GM23248 (cell line): ENCODE results near the gene TMEM37. TPM values are rescaled to one million over a fixed set of nuclear protein-coding genes. Genes with fewer than 3 reads are reported as not detected.

ENCODE experiments used
- DNase-seq: peaks from one replicate; pipeline ENCODE4 v3.0.0-alpha.2; 2015
- H2AFZ ChIP-seq: fragments of 200-600 bp; sonication (generic); 2 replicates; pipeline ENCODE4 v1.6.1; 2016; ENCODE audit warnings: antibody characterized with exemption
- H3F3A ChIP-seq: fragments of 200-600 bp; sonication (generic); 2 replicates; pipeline ENCODE4 v1.6.1; 2016; ENCODE audit warnings: mild to moderate bottlenecking, antibody characterized with exemption, mixed run types; ENCODE audit not compliant: insufficient read depth
- H3K27ac ChIP-seq: fragments of 200-600 bp; sonication (generic); 2 replicates; pipeline ENCODE4 v1.5.1; 2016; ENCODE audit warnings: mild to moderate bottlenecking
- H3K27me3 ChIP-seq: fragments of 200-600 bp; sonication (generic); replicated peaks from 2 replicates; pipeline ENCODE4 v1.6.1; 2016; ENCODE audit warnings: mild to moderate bottlenecking; ENCODE audit not compliant: insufficient read depth
- H3K36me3 ChIP-seq: fragments of 200-600 bp; sonication (generic); 2 replicates; pipeline ENCODE4 v1.6.1; 2016; ENCODE audit warnings: low read depth, mild to moderate bottlenecking
- H3K4me1 ChIP-seq: fragments of 200-600 bp; sonication (generic); 2 replicates; pipeline ENCODE4 v1.6.1; 2016; ENCODE audit warnings: mild to moderate bottlenecking; ENCODE audit not compliant: insufficient read depth
- H3K4me2 ChIP-seq: fragments of 200-600 bp; sonication (generic); one replicate; pipeline ENCODE4 v1.6.1; 2016; ENCODE audit warnings: mild to moderate bottlenecking; ENCODE audit not compliant: unreplicated experiment
- H3K4me3 ChIP-seq: fragments of 200-600 bp; sonication (generic); 2 replicates; pipeline ENCODE4 v1.5.1; 2016; ENCODE audit warnings: mild to moderate bottlenecking
- H3K79me2 ChIP-seq: fragments of 200-600 bp; sonication (generic); 2 replicates; pipeline ENCODE4 v1.6.1; 2016; ENCODE audit warnings: mild to moderate bottlenecking; ENCODE audit not compliant: insufficient read depth
- H3K9ac ChIP-seq: fragments of 200-600 bp; sonication (generic); 2 replicates; pipeline ENCODE4 v1.6.1; 2016; ENCODE audit warnings: mild to moderate bottlenecking
- H3K9me2 ChIP-seq: fragments of 200-600 bp; sonication (generic); 2 replicates; pipeline ENCODE4 v1.6.1; 2016; ENCODE audit warnings: mixed run types, mild to moderate bottlenecking, moderate library complexity; ENCODE audit not compliant: insufficient read depth
- H3K9me3 ChIP-seq: fragments of 200-600 bp; sonication (generic); one replicate; pipeline ENCODE4 v1.6.1; 2017; ENCODE audit warnings: low read depth
- H4K20me1 ChIP-seq: fragments of 200-600 bp; sonication (generic); 2 replicates; pipeline ENCODE4 v1.6.0; 2016; ENCODE audit not compliant: insufficient read depth
- EZH2 ChIP-seq: fragments of 200-600 bp; sonication (generic); IDR thresholded peaks from 2 replicates; pipeline ENCODE4 v1.6.1; 2018; ENCODE audit warnings: antibody characterized with exemption, mild to moderate bottlenecking; ENCODE audit not compliant: insufficient read depth, poor library complexity, severe bottlenecking
- EZH2phosphoT487 ChIP-seq: fragments of 200-600 bp; sonication (generic); IDR thresholded peaks from 2 replicates; pipeline ENCODE4 v1.6.1; 2018; ENCODE audit warnings: antibody characterized with exemption, moderate library complexity, mild to moderate bottlenecking, low read depth; ENCODE audit not compliant: insufficient read depth
- WGBS, 2 experiments: methylation state at CpG; one replicate each; pipeline ENCODE4 v1.1.6; 2015 to 2017; ENCODE audit warnings: low lambda C conversion rate in 2 of 2, low coverage in 1 of 2; ENCODE audit errors: missing lambda C conversion rate in 2 of 2; 5-methylcytosine and 5-hydroxymethylcytosine counted together
- in situ Hi-C: fragments of 300-500 bp; cut with MboI; formaldehyde crosslinking; loops from 2 replicates; pipeline ENCODE4 v1.15.0; 2020
- polyA plus RNA-seq: library from polyadenylated mRNA; unstranded; fragments of >200 nt; fragmentation: Nextera tagmentation; extraction: Ambion mirVana; gene quantifications from 2 replicates; pipeline ENCODE4 v1.2.1, GENCODE V29; 2016
- total RNA-seq: library from RNA; depleted of rRNA; stranded (reverse); fragments of >200 nt; shearing (Covaris generic); gene quantifications from 2 replicates; pipeline ENCODE4 v1.2.3, GENCODE V29; 2014

Gene TMEM37
- total and polyA plus RNA-seq, 2 experiments from 2014 or later = 0.53 TPM; not detected in 1

DNA sequence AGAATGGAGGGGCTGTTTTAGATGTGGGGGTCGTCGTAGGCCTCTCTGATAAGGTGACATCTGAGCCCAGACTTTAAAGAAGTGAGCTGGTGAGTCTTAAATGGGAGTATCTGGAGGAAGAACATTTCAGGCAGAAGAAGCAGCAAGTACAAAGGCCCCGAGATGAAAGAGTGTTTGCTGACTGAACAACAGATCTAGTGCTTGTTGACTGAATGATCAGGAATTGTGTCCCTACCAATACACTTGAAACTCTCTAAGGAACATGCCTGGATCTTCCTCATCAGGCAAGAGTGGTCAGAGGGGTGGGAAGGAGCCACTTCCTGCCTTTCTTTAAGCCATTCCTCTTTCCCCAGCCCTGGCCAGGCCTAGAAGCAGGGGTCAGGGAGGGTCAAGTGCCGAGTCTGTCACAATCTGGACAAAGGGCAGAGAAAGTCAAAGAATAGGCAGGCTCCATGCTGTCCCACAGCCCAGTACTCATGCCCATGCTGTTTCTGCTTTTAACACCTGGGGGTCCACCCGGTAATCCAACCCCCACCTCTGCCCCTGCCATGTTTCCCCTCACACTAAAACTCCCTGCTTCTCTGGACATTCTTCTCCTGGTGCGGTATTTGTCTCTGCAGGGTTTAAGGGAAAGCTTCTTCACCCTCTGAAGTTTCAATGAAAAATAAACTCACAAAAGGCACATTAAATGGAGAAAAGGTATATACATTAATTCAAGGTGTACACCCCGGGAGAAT, 3.0 kb upstream of the TMEM37 start:
- TF ChIP-seq EZH2phosphoT487 (no peak), EZH2 (no peak)
- in situ Hi-C loops = no loop called here
- H3K27ac ChIP-seq = no peak overlapping the region
- H3K9me3 ChIP-seq = no peaks in the 10 kb centered on the region
- no peaks in the 10 kb centered on the region for H3K79me2 ChIP-seq
- no peaks in the 10 kb centered on the region for H3K9me2 ChIP-seq
- no peak overlapping the region for H3K9ac ChIP-seq
- WGBS, 2 experiments = 83 to 85% methylated on average over 7 of the region's 7 CpGs
- no peak overlapping the region for H3K4me2 ChIP-seq
- H2AFZ ChIP-seq = no peak overlapping the region
- H3K36me3 ChIP-seq = no peaks in the 10 kb centered on the region
- peaks cover 6% of the 10 kb centered on the region; the same call in 1 of the 2 replicates for H3K27me3 ChIP-seq
- no peaks in the 10 kb centered on the region for H4K20me1 ChIP-seq
- H3K4me3 ChIP-seq = no peak overlapping the region
- no peak for DNase-seq
- no peaks in the 10 kb centered on the region for H3K4me1 ChIP-seq
- no peaks in the 10 kb centered on the region for H3F3A ChIP-seq

DNA sequence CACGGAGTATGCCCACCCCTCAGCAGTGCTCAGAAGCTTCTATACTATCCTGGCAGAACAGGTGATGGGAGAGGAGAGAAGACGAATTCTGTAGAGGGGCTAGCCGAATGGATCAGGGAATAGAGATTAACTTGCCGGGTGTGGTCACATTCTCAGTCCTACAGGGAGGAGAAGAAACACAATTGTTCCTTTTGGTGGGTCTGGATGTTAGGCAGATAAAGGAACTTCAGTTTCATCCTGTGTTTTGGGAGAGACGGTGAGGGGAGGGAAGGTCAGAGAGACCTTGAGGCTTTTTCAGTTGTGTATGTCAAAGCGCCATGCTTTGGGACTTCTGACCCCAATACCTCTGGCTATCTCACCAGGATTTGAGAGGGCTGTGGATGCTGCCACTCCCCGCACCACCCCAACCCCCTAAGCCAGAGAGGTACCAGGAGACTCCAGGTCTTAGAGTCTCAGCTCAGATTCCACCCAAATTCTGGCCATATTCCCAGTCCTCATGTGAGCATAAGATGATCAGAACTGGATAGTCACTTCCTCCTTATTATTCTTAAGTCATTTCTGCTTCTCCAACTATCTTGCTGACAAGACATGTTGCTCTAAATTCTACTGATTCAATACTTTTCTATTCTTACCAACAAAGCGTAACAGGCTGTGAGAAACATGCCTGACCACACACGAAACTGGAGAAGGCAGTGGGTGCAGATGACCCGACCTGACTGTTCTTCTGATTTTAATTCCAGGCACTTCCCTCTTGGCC, 2.3 kb upstream of the TMEM37 start:
- Histone ChIP-seq H3K79me2 (no peaks in the 10 kb centered on the region), H3K9ac (no peak overlapping the region), H3K9me2 (no peaks in the 10 kb centered on the region), H2AFZ (no peak overlapping the region), H3K4me3 (no peak overlapping the region), H4K20me1 (no peaks in the 10 kb centered on the region), H3K9me3 (no peaks in the 10 kb centered on the region), H3K4me2 (no peak overlapping the region), H3K27ac (no peak overlapping the region), H3K4me1 (no peaks in the 10 kb centered on the region), H3K27me3 (peaks cover 6% of the 10 kb centered on the region; the same call in 1 of the 2 replicates), H3F3A (no peaks in the 10 kb centered on the region), H3K36me3 (no peaks in the 10 kb centered on the region)
- in situ Hi-C loops = no loop called here
- 81 to 86% methylated on average over 10 of the region's 10 CpGs for WGBS, 2 experiments
- TF ChIP-seq EZH2phosphoT487 = no peak
- no peak for TF ChIP-seq EZH2
- DNase-seq = peak; percentile 39

DNA sequence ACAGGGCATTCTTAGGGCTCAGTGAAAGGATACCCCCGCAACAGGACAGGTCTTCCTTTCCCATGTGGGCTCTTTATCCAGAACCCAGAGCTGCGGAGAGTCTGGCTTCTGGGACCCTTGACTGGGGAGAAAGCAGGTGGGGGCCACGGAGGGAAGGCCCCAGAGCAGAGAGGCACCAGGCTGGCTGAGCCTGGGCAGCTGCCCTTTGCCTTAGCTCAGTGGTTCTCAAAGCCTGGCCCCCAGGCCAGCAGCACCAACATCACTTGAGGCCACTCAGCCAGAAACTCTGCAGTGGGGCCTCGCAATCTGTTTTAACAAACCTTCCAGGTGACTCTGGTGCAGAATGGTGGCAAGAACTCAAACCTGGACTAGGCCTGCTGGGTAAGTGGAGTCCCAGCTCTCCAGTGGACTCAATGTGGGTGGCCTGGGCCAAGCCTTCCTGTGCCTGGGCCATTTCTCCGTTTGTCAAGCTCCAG, 1.6 kb upstream of the TMEM37 start:
- H2AFZ ChIP-seq = no peak overlapping the region
- H3K9me3 ChIP-seq = no peaks in the 10 kb centered on the region
- H3K27me3 ChIP-seq = peaks cover 6% of the 10 kb centered on the region; the same call in 1 of the 2 replicates
- no peaks in the 10 kb centered on the region for H3K79me2 ChIP-seq
- H3K36me3 ChIP-seq = no peaks in the 10 kb centered on the region
- H3F3A ChIP-seq = no peaks in the 10 kb centered on the region
- in situ Hi-C loops = no loop called here
- H4K20me1 ChIP-seq = no peaks in the 10 kb centered on the region
- no peak for DNase-seq
- H3K4me2 ChIP-seq = no peak overlapping the region
- no peak overlapping the region for H3K27ac ChIP-seq
- H3K9me2 ChIP-seq = no peaks in the 10 kb centered on the region
- no peak overlapping the region for H3K9ac ChIP-seq
- 91 to 93% methylated on average over 5 of the region's 5 CpGs for WGBS, 2 experiments
- no peak for TF ChIP-seq EZH2phosphoT487
- no peak for TF ChIP-seq EZH2
- H3K4me1 ChIP-seq = no peaks in the 10 kb centered on the region
- H3K4me3 ChIP-seq = no peak overlapping the region

DNA sequence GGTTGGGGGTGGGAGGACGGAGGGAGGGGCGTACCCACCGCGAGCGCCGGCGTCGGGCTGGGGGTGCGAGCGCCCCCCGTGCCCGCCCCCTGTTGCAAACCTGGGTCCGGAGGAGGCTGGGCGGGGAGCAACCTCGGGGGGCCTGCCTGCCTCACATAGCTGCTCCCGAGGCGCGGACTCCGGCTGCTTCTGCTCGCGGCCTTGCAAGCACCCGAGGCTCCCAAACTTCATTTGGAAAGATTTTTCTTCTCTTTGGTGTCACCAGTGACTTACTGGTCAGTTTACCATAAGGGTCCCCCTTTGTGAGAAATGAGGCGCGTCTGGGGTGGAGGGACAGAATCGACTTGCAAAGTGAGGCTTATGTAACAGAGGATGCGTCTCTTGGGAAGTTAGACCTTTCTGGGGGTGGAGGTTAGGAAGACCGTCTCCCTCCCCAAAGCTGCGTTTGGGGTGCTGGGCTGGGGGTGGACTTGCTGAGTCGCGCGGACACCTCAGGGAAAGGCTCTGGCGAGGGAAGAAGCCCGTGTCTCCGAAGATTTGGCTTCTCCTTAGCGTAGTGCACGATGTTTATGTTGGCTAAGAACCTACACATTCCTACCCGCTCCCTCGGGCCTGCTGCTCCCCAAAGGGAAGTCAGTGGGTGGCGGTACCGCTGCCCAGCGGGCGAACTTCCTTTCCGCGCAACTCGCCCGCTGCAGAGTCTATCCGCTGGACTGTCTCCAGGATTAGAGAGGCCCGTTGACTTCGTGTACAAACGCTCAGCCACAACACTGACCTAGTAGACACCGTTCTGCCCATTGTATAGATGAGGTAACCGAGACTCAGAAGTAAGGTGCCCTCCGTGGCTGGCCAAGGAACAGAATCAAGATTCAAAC, 559 bp downstream of the TMEM37 start:
- no peaks in the 10 kb centered on the region for H3K9me2 ChIP-seq
- H3K4me3 ChIP-seq = peak overlapping the region; percentile 48
- in situ Hi-C loops = no loop called here
- TF ChIP-seq EZH2phosphoT487 (no peak), EZH2 (no peak)
- H3K27ac ChIP-seq = no peak overlapping the region
- H2AFZ ChIP-seq = peak overlapping the region; percentile 35; the same call in 1 of the 2 replicates
- H3K36me3 ChIP-seq = no peaks in the 10 kb centered on the region
- 11 to 13% methylated on average over 38 to 46 of the region's 53 CpGs for WGBS, 2 experiments
- no peak overlapping the region for H3K9ac ChIP-seq
- no peaks in the 10 kb centered on the region for H3F3A ChIP-seq
- no peaks in the 10 kb centered on the region for H3K4me1 ChIP-seq
- H3K79me2 ChIP-seq = no peaks in the 10 kb centered on the region
- no peaks in the 10 kb centered on the region for H3K9me3 ChIP-seq
- peak overlapping the region; percentile 55 for H3K4me2 ChIP-seq
- H3K27me3 ChIP-seq = no peaks in the 10 kb centered on the region
- H4K20me1 ChIP-seq = no peaks in the 10 kb centered on the region
- DNase-seq = peak; percentile 57
